Heart left ventricle (tissue), 16 donors: Measurements from ENCODE around the gene AFTPH. TPM values are rescaled to one million over a fixed set of nuclear protein-coding genes. Genes with fewer than 3 reads are reported as not detected.

Source experiments
- ATAC-seq, 4 donors: fragments of 200-7000 bp; cut with Tn5 transposase; one replicate each; pipeline ENCODE4 v1.9.1; 2020 to 2022; ENCODE audit warnings: moderate library complexity in 4 of 4, mild to moderate bottlenecking in 3 of 4, moderate number of reproducible peaks in 1 of 4
- DNase-seq, 5 donors: peaks; one replicate each; pipeline ENCODE4 v3.0.0-alpha.2; 2020
- H3K27ac ChIP-seq, 12 donors: fragments of 200-600 bp; sonication (generic) in 4 of 12; one replicate each; pipeline versions ENCODE4 v1.5.0 to v1.8.0; 2016 to 2022; ENCODE audit warnings: mild to moderate bottlenecking in 2 of 12
- H3K27me3 ChIP-seq, 9 donors: fragments of 200-600 bp; sonication (generic) in 2 of 9; one replicate each; pipeline versions ENCODE4 v1.5.1 to v1.8.0; 2016 to 2022; ENCODE audit warnings: mild to moderate bottlenecking in 3 of 9
- H3K36me3 ChIP-seq, 9 donors: fragments of 200-600 bp; sonication (generic) in 2 of 9; one replicate each; pipeline versions ENCODE4 v1.5.0 to v1.8.0; 2018 to 2022; ENCODE audit warnings: mild to moderate bottlenecking in 2 of 9
- H3K4me1 ChIP-seq, 12 donors: fragments of 200-600 bp; sonication (generic) in 4 of 12; one replicate each; pipeline versions ENCODE4 v1.5.0 to v1.8.0; 2016 to 2022; ENCODE audit warnings: mild to moderate bottlenecking in 3 of 12
- H3K4me3 ChIP-seq, 12 donors: fragments of 200-600 bp; sonication (generic) in 4 of 12; one replicate each; pipeline versions ENCODE4 v1.5.0 to v1.8.0; 2017 to 2022; ENCODE audit warnings: mild to moderate bottlenecking in 9 of 12, moderate library complexity in 4 of 12
- H3K9me3 ChIP-seq, 12 donors: fragments of 200-600 bp; sonication (generic) in 4 of 12; one replicate each; pipeline versions ENCODE4 v1.5.0 to v1.8.0; 2016 to 2022; ENCODE audit warnings: mild to moderate bottlenecking in 1 of 12
- CTCF ChIP-seq, 12 donors: fragments of 200-600 bp; sonication (generic) in 4 of 12; IDR thresholded peaks; one replicate each; pipeline versions ENCODE4 v1.5.0 to v1.8.0; 2018 to 2022; ENCODE audit warnings: antibody characterized with exemption in 12 of 12, mild to moderate bottlenecking in 5 of 12
- POLR2A ChIP-seq, 2 donors: fragments of 450-650 bp; IDR thresholded peaks; one replicate each; pipeline ENCODE4 v1.6.1; 2017; ENCODE audit warnings: antibody characterized with exemption in 2 of 2, mild to moderate bottlenecking in 2 of 2, moderate library complexity in 2 of 2
- WGBS, 4 donors: extraction: QIAGEN DNeasy Blood & Tissue Kit in 2 of 4; methylation state at CpG; one replicate each; pipeline versions ENCODE4 v1.1.5 to v1.1.7; 2013 to 2018; 5-methylcytosine and 5-hydroxymethylcytosine counted together
- intact Hi-C, 10 donors: fragments of 100-400 bp; cut with DNase I; formaldehyde crosslinking; loops; one replicate each; pipeline versions ENCODE4 v1.11.1 to v1.14.2; 2022
- polyA plus RNA-seq, 2 donors: library from polyadenylated mRNA; stranded (reverse); fragments of 200-250 nt; gene quantifications; one replicate each; pipeline ENCODE4 v1.2.3, GENCODE V29; 2013
- total RNA-seq, 9 donors: library from RNA; depleted of rRNA in 2 of 9; stranded (reverse); fragments of >200 nt in 2 of 9; fragmentation: NEBNext Ultra II Directional in 3 of 9; extraction: Animal tissue kit (Norgen Biotek cat#: 25700) in 3 of 9; gene quantifications; one replicate each; pipeline versions ENCODE4 v1.1.0 to v1.2.4, GENCODE V29; 2016 to 2023
- donor health status: ischemic (EF 13 %, LVEDD 7.1; RV severe dilation, severe dysfunction).
- donor health status: healthy with polysubstance abuse.
- donor health status: DM: no; HTN: yes; CAD: no.
- donor health status: DM: no; HTN: no; CAD: no.
- donor health status: ischemic (EF 25% LVEDD 6.9; RV normal size, moderate dysfunction).
- donor health status: ischemic (EF 25% LVEDD 5.7; RV mildly dilated, moderate dysfunction).
- donor health status: healthy.
- donor health status: DM: yes; HTN: yes; CAD: no.
- donor health status: ischemic (EF 35%, LVEDD 5.7; RV mildly dilated, moderate dysfunction).
- donor health status: nonischemic (EF 11% LVEDD 7.7; RV severe dilation, severe dysfunction).
- donor health status: DM: yes; HTN: yes; CAD: no.
- donor health status: PGD.
- donor health status: ischemic (EF 29% LVEDD 5.4; RV normal size, mild dysfunction).
- donor health status: nonischemic (EF 23%, LVEDD 6.1; RV moderate dilation, normal function).

Gene AFTPH
- total and polyA plus RNA-seq, 11 donors: 9.2 to 15.2 (median 10.7) TPM

- 96 to 98% (median 96%) methylated on average over 6 of the region's 6 CpGs for WGBS, 4 donors
- H3K9me3 ChIP-seq: no peaks in the 10 kb centered on the region
- TF ChIP-seq CTCF (IDR thresholded peaks at IDR 0.05) (no peak), POLR2A (IDR thresholded peaks at IDR 0.05) (no peak)
- DNase-seq: no peak
- no peak overlapping the region for H3K4me3 ChIP-seq
- ATAC-seq: no peak
- H3K27ac ChIP-seq: no peak overlapping the region
- intact Hi-C loops: no loop called here
- H3K4me1 ChIP-seq: no peaks in the 10 kb centered on the region
- no peaks in the 10 kb centered on the region for H3K27me3 ChIP-seq
- H3K36me3 ChIP-seq: no peaks in the 10 kb centered on the region
Measured at GRCh38 chr2:64615192-64615763, 91.2 kb downstream of the AFTPH start.

GRCh38 chr2:64615844-64616536 is 91.9 kb downstream of the AFTPH start:
- H3K36me3 ChIP-seq: no peaks in the 10 kb centered on the region
- TF ChIP-seq POLR2A (IDR thresholded peaks at IDR 0.05) (no peak), CTCF (IDR thresholded peaks at IDR 0.05) (no peak)
- 94 to 100% (median 97%) methylated on average over 6 to 7 of the region's 7 CpGs for WGBS, 4 donors
- intact Hi-C loops: no loop called here
- no peaks in the 10 kb centered on the region for H3K9me3 ChIP-seq
- ATAC-seq (peak in 1 of 4 donors; percentile 38), DNase-seq (no peak)
- no peaks in the 10 kb centered on the region for H3K27me3 ChIP-seq
- no peak overlapping the region for H3K27ac ChIP-seq
- H3K4me1 ChIP-seq: no peaks in the 10 kb centered on the region
- no peak overlapping the region for H3K4me3 ChIP-seq

- WGBS, 4 donors: 55 to 84% (median 60%) methylated on average over 4 to 6 of the region's 6 CpGs
- no peaks in the 10 kb centered on the region for H3K9me3 ChIP-seq
Measured at GRCh38 chr2:64617631-64618151, 93.6 kb downstream of the AFTPH start.

GRCh38 chr2:64620661-64621060 is 96.5 kb downstream of the AFTPH start:
- no peaks in the 10 kb centered on the region for H3K36me3 ChIP-seq
- no peak overlapping the region for H3K27ac ChIP-seq
- H3K4me3 ChIP-seq: no peak overlapping the region
- intact Hi-C loops: no loop called here
- DNase-seq (no peak), ATAC-seq (no peak)
- 71 to 88% (median 86%) methylated on average over 4 of the region's 4 CpGs for WGBS, 4 donors
- TF ChIP-seq CTCF (IDR thresholded peaks at IDR 0.05): no peak
- no peak for TF ChIP-seq POLR2A (IDR thresholded peaks at IDR 0.05)
- H3K27me3 ChIP-seq: no peaks in the 10 kb centered on the region
- no peaks in the 10 kb centered on the region for H3K9me3 ChIP-seq
- no peaks in the 10 kb centered on the region for H3K4me1 ChIP-seq

More at GRCh38 chr2:64617631-64618151, 93.6 kb downstream of the AFTPH start:
- no peaks in the 10 kb centered on the region for H3K4me1 ChIP-seq
- no peaks in the 10 kb centered on the region for H3K36me3 ChIP-seq
- no peak for DNase-seq
- ATAC-seq: no peak
- H3K4me3 ChIP-seq: no peak overlapping the region
- intact Hi-C loops: no loop called here
- TF ChIP-seq POLR2A (IDR thresholded peaks at IDR 0.05): no peak
- no peaks in the 10 kb centered on the region for H3K27me3 ChIP-seq
- H3K27ac ChIP-seq: no peak overlapping the region
